ENCODE results near the gene CHTOP.

- TF ChIP-seq, protein P1, sequence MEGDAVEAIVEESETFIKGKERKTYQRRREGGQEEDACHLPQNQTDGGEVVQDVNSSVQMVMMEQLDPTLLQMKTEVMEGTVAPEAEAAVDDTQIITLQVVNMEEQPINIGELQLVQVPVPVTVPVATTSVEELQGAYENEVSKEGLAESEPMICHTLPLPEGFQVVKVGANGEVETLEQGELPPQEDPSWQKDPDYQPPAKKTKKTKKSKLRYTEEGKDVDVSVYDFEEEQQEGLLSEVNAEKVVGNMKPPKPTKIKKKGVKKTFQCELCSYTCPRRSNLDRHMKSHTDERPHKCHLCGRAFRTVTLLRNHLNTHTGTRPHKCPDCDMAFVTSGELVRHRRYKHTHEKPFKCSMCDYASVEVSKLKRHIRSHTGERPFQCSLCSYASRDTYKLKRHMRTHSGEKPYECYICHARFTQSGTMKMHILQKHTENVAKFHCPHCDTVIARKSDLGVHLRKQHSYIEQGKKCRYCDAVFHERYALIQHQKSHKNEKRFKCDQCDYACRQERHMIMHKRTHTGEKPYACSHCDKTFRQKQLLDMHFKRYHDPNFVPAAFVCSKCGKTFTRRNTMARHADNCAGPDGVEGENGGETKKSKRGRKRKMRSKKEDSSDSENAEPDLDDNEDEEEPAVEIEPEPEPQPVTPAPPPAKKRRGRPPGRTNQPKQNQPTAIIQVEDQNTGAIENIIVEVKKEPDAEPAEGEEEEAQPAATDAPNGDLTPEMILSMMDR (conservative IDR thresholded peaks at IDR 0.05; ENCODE audit: low read depth in 2 of 2), result no peak
- TF ChIP-seq, protein P2, sequence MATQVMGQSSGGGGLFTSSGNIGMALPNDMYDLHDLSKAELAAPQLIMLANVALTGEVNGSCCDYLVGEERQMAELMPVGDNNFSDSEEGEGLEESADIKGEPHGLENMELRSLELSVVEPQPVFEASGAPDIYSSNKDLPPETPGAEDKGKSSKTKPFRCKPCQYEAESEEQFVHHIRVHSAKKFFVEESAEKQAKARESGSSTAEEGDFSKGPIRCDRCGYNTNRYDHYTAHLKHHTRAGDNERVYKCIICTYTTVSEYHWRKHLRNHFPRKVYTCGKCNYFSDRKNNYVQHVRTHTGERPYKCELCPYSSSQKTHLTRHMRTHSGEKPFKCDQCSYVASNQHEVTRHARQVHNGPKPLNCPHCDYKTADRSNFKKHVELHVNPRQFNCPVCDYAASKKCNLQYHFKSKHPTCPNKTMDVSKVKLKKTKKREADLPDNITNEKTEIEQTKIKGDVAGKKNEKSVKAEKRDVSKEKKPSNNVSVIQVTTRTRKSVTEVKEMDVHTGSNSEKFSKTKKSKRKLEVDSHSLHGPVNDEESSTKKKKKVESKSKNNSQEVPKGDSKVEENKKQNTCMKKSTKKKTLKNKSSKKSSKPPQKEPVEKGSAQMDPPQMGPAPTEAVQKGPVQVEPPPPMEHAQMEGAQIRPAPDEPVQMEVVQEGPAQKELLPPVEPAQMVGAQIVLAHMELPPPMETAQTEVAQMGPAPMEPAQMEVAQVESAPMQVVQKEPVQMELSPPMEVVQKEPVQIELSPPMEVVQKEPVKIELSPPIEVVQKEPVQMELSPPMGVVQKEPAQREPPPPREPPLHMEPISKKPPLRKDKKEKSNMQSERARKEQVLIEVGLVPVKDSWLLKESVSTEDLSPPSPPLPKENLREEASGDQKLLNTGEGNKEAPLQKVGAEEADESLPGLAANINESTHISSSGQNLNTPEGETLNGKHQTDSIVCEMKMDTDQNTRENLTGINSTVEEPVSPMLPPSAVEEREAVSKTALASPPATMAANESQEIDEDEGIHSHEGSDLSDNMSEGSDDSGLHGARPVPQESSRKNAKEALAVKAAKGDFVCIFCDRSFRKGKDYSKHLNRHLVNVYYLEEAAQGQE (IDR thresholded peaks at IDR 0.05; ENCODE audit: unreplicated experiment), result no peak
- no peak for TF ChIP-seq EZH2 (IDR thresholded peaks at IDR 0.05; ENCODE audit: low read depth, unreplicated experiment)
- TF ChIP-seq STAT1 (IDR thresholded peaks at IDR 0.05; ENCODE audit: unreplicated experiment), result no peak
- TF ChIP-seq JUNB (IDR thresholded peaks at IDR 0.05; ENCODE audit: unreplicated experiment), result no peak
- TF ChIP-seq EZH2phosphoT487 (IDR thresholded peaks at IDR 0.05; ENCODE audit: unreplicated experiment), result no peak
- TF ChIP-seq POLR2AphosphoS5 (IDR thresholded peaks at IDR 0.05; ENCODE audit: low read depth), result no peak
Observed at GRCh38 chr1:153684892-153685291, 51.0 kb downstream of the CHTOP start.
